ENCODE results near the gene KLKB1. TPM values are rescaled to one million over a fixed set of nuclear protein-coding genes. Genes with fewer than 3 reads are reported as not detected.
"Not testable (repeated sequence)": the region's sequence is repeated elsewhere in the genome, so short reads cannot be mapped to it uniquely, and the experiment has no call there.

KLKB1 gene
- total RNA-seq, 2 experiments from 2014 or later: not detected

DNA sequence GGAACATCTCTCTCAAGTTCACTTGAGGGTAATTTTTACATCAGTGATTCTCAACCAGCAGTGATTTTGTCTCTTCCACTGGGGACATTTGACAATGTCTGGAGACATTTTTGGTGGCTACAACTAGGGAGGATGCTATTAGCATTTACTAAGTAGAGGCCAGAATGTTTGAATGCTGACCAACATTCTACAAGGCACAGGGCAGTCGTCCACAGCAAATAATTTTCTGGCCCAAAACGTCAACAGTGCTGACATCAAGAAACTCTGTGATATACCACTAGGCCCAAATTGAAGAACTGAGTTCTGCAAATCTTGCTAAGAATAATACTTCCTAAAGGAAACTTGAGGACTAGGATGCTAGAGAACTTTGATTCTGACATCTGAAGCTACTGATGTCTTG is 7.1 kb downstream of the KLKB1 start:
- ATAC-seq (no peak), DNase-seq (no peak)
- Mint-ChIP-seq H3K27ac (no peak overlapping the region), H3K9me3 (peaks cover 2% of the 10 kb centered on the region), H3K36me3 (ENCODE audit: low read depth) (no peaks in the 10 kb centered on the region), H3K4me1 (ENCODE audit: low read depth) (no peaks in the 10 kb centered on the region), H3K27me3 (no peaks in the 10 kb centered on the region), H3K4me3 (no peak overlapping the region)
- POLR2A ChIA-PET: no interaction called here
- CTCF ChIA-PET: no interaction called here
- TF ChIP-seq, protein P1, sequence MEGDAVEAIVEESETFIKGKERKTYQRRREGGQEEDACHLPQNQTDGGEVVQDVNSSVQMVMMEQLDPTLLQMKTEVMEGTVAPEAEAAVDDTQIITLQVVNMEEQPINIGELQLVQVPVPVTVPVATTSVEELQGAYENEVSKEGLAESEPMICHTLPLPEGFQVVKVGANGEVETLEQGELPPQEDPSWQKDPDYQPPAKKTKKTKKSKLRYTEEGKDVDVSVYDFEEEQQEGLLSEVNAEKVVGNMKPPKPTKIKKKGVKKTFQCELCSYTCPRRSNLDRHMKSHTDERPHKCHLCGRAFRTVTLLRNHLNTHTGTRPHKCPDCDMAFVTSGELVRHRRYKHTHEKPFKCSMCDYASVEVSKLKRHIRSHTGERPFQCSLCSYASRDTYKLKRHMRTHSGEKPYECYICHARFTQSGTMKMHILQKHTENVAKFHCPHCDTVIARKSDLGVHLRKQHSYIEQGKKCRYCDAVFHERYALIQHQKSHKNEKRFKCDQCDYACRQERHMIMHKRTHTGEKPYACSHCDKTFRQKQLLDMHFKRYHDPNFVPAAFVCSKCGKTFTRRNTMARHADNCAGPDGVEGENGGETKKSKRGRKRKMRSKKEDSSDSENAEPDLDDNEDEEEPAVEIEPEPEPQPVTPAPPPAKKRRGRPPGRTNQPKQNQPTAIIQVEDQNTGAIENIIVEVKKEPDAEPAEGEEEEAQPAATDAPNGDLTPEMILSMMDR (IDR thresholded peaks at IDR 0.05): no peak
- intact Hi-C loops (cut with micrococcal nuclease): no loop called here

DNA sequence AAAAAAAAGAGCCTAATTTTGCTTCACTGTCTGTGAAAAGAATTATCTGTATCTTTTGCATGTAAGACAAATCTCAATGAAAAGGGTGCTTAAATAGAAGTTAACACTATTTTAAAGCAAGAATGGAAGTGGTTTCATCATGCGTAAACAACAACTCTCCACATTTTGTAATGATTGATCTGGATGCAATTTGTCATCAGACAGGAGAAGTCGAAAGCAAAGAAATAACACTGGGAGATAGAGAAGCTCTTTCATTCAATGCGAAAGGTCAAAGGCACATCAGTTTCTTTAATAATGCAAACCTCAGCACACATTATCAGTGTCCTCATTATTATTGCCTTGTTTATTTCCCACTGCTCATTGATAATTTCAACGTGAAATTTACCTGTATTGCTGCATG is 8.8 kb downstream of the KLKB1 start:
- DNase-seq: no peak
- no peak for ATAC-seq
- Mint-ChIP-seq H3K36me3 (ENCODE audit: low read depth) (no peaks in the 10 kb centered on the region), H3K27me3 (no peaks in the 10 kb centered on the region), H3K9me3 (peaks cover 2% of the 10 kb centered on the region), H3K27ac (no peak overlapping the region), H3K4me1 (ENCODE audit: low read depth) (no peaks in the 10 kb centered on the region), H3K4me3 (no peak overlapping the region)
- TF ChIP-seq, protein P1 (IDR thresholded peaks at IDR 0.05): no peak
- POLR2A ChIA-PET: no interaction called here
- CTCF ChIA-PET: no interaction called here
- intact Hi-C loops (cut with micrococcal nuclease): no loop called here

DNA sequence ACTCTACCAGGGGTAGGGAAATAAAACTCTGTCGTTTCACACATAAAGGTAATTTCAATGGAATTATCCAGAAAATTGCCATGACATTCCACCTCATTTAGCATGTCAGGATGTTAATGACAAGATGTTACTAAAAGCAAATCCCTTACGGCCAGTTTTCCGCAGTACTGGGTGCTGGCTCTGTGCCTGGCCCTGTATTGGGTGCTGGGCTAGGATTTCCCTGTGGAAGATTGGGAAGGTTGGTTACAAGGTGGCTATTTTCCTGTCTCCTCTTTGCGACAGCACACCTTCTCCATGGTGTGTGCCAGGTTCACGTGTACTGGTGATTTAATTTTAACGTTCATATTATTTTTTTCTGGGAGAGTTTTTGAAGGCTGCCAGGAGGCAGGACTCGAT is 13.1 kb downstream of the KLKB1 start:
- POLR2A ChIA-PET: no interaction called here
- no peak for DNase-seq
- CTCF ChIA-PET: no interaction called here
- Mint-ChIP-seq H3K9me3 (peaks cover 2% of the 10 kb centered on the region), H3K4me3 (no peak overlapping the region), H3K27me3 (no peaks in the 10 kb centered on the region), H3K36me3 (ENCODE audit: low read depth) (no peaks in the 10 kb centered on the region), H3K27ac (no peak overlapping the region), H3K4me1 (ENCODE audit: low read depth) (no peaks in the 10 kb centered on the region)
- no peak for ATAC-seq
- intact Hi-C loops (cut with micrococcal nuclease): no loop called here
- TF ChIP-seq, protein P1 (IDR thresholded peaks at IDR 0.05): no peak

DNA sequence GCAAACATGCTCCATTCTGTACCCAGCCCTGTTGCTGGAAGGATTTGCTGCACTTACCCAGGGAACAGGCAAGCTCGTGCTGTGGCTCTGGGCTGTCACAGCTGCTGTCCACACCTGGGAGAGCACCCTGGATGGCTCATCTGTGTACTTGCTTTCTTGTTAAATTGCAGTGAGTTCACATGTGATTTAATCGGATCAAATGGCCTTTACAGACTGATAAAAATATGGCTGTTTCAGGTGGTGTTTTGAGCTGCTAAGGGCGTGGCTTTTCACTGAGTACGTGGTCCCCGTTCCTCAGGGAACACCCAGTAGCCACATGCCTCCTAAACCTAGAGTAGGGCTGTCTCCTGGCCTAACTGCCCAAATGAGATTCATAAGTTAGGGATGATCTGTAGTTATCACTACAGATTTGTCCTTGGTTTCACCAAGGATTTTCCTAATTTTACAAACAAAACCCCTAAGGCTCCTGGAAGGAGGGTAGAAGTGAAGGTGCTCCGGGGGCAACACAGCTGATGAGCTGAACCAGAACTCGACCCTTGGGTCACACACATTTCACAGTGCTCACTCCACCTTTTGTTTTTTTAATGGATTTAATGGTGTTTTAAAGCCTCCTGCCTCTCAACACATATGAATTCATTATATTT is 13.7 kb downstream of the KLKB1 start:
- Mint-ChIP-seq H3K36me3 (ENCODE audit: low read depth) (peaks cover 3% of the 10 kb centered on the region), H3K4me1 (ENCODE audit: low read depth) (no peaks in the 10 kb centered on the region), H3K4me3 (no peak overlapping the region), H3K27me3 (no peaks in the 10 kb centered on the region), H3K9me3 (peaks cover 4% of the 10 kb centered on the region), H3K27ac (no peak overlapping the region)
- TF ChIP-seq, protein P1 (IDR thresholded peaks at IDR 0.05): no peak
- DNase-seq (no peak), ATAC-seq (no peak)
- ChIA-PET CTCF (no interaction called here), POLR2A (interaction anchor here (0.7 kb wide), 1 partner anchor 310 kb away, joined by 3 read pairs; no protein-coding TSS in a partner anchor)
- intact Hi-C loops (cut with micrococcal nuclease): no loop called here

DNA sequence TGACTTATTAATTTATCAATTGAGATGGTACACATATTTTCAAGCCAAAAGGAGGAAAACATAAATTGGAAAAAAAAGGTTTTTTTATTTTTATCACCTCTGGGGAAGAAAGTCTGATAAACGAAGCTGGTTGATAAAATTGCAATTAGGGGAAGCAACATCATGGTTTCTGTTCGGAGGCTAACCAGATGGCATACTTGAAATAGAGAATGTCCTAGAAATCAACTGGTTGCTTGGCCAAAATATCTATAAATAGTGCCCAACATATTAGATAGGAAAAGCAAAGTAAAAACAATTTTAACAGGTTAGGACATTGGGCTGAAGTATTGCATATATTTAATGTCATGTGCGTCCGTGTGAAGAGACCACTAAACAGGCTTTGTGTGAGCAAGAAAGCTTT is 14.3 kb downstream of the KLKB1 start:
- Mint-ChIP-seq H3K27me3 (no peaks in the 10 kb centered on the region), H3K36me3 (ENCODE audit: low read depth) (peaks cover 5% of the 10 kb centered on the region), H3K4me1 (ENCODE audit: low read depth) (no peaks in the 10 kb centered on the region), H3K4me3 (no peak overlapping the region), H3K27ac (no peak overlapping the region), H3K9me3 (peaks cover 10% of the 10 kb centered on the region)
- ATAC-seq (no peak), DNase-seq (no peak)
- intact Hi-C loops (cut with micrococcal nuclease): no loop called here
- CTCF ChIA-PET: no interaction called here
- TF ChIP-seq, protein P1 (IDR thresholded peaks at IDR 0.05): no peak
- POLR2A ChIA-PET: interaction anchor here (0.7 kb wide), 1 partner anchor 310 kb away, joined by 3 read pairs; no protein-coding TSS in a partner anchor

DNA sequence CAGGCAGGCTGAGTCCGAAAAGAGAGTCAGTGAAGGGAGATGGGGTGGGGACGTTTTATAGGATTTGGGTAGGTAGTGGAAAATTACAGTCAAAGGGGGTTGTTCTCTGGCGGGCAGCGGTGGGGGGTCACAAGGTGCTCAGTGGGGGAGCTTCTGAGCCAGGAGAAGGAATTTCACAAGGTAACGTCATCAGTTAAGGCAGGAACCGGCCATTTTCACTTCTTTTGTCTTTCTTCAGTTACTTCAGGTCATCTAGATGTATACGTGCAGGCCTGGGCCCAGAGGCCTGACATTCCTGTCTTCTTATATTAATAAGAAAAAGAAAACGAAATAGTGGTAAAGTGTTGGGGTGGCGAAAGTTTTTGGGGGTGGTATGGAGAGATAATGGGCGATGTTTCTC is 14.7 kb downstream of the KLKB1 start:
- H3K9me3 Mint-ChIP-seq; H3K4me3 Mint-ChIP-seq; H3K27ac Mint-ChIP-seq; DNase-seq; ATAC-seq; intact Hi-C loops (cut with micrococcal nuclease); CTCF ChIA-PET; H3K4me1 Mint-ChIP-seq (ENCODE audit: low read depth); POLR2A ChIA-PET; H3K36me3 Mint-ChIP-seq (ENCODE audit: low read depth); H3K27me3 Mint-ChIP-seq: not testable (repeated sequence)

Measured in activated CD8-positive, alpha-beta T cell treated with anti-CD3 and anti-CD28 coated beads for 36 hours (primary cell).